Measurements from ENCODE around the gene ITGAV.

DNA sequence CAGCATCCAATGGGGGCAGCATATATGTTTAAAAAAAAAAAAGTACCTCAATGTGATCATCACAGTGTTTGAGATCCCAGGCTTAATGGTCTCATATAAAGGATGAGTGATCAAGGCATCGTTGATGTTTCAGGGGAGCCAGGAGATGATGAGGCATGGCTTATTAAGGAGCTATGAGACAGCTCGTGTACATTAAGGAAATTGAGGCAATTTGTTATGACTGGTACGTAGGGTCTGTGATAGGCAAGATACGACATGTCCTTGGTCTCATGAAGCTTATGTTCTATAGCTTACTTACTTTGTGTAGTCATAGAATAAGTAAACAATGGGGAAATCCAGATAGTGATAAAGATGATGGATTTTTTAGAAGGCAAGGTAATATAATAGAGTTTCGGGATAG lies 54.9 kb downstream of the ITGAV start:
- no peak for TF ChIP-seq POLR2A (IDR thresholded peaks at IDR 0.05)
- TF ChIP-seq, protein P1, sequence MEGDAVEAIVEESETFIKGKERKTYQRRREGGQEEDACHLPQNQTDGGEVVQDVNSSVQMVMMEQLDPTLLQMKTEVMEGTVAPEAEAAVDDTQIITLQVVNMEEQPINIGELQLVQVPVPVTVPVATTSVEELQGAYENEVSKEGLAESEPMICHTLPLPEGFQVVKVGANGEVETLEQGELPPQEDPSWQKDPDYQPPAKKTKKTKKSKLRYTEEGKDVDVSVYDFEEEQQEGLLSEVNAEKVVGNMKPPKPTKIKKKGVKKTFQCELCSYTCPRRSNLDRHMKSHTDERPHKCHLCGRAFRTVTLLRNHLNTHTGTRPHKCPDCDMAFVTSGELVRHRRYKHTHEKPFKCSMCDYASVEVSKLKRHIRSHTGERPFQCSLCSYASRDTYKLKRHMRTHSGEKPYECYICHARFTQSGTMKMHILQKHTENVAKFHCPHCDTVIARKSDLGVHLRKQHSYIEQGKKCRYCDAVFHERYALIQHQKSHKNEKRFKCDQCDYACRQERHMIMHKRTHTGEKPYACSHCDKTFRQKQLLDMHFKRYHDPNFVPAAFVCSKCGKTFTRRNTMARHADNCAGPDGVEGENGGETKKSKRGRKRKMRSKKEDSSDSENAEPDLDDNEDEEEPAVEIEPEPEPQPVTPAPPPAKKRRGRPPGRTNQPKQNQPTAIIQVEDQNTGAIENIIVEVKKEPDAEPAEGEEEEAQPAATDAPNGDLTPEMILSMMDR (IDR thresholded peaks at IDR 0.05): no peak
